Measurements from ENCODE around the gene LCP2. TPM values are rescaled to one million over a fixed set of nuclear protein-coding genes. Genes with fewer than 3 reads are reported as not detected.

Gene LCP2
- total RNA-seq, 1 experiment from 2014 or later: 0.72 TPM

GRCh38 chr5:170305016-170305645, 7.6 kb upstream of the LCP2 start:
- Mint-ChIP-seq H3K4me1 (peaks cover 33% of the 10 kb centered on the region), H3K27ac (no peak overlapping the region), H3K27me3 (ENCODE audit: low read depth) (no peaks in the 10 kb centered on the region; the same call in 1 of the 2 replicates), H3K36me3 (no peaks in the 10 kb centered on the region), H3K9me3 (peaks cover 5% of the 10 kb centered on the region; the same call in 1 of the 2 replicates), H3K4me3 (no peak overlapping the region)
- ChIA-PET CTCF (no interaction called here), POLR2A (no interaction called here)
- no peak for ATAC-seq
- TF ChIP-seq ZNF317 (CRISPR knock-in tag; IDR thresholded peaks at IDR 0.05; ENCODE audit: borderline replicate concordance, low read depth) (peak; percentile 96), PREB (CRISPR knock-in tag; IDR thresholded peaks at IDR 0.05; ENCODE audit: borderline replicate concordance) (no peak)
- DNase-seq (ENCODE audit: low spot score): no peak

GRCh38 chr5:170303549-170303948, 6.0 kb upstream of the LCP2 start:
- Mint-ChIP-seq H3K4me3 (no peak overlapping the region), H3K27ac (no peak overlapping the region), H3K4me1 (peaks cover 31% of the 10 kb centered on the region), H3K36me3 (no peaks in the 10 kb centered on the region), H3K27me3 (ENCODE audit: low read depth) (no peaks in the 10 kb centered on the region; the same call in 1 of the 2 replicates), H3K9me3 (peaks cover 5% of the 10 kb centered on the region; the same call in 1 of the 2 replicates)
- no peak for DNase-seq (ENCODE audit: low spot score)
- no peak for ATAC-seq
- CTCF ChIA-PET: interaction anchor here (0.7 to 1.7 kb wide), 9 partner anchors 11 to 117 kb away, joined by 3 to 11 read pairs (median 4); no protein-coding TSS in a partner anchor
- TF ChIP-seq ZNF281 (CRISPR knock-in tag; IDR thresholded peaks at IDR 0.05): no peak
- no peak for TF ChIP-seq OVOL2 (CRISPR knock-in tag; IDR thresholded peaks at IDR 0.05; ENCODE audit: borderline replicate concordance)
- TF ChIP-seq FOXP1 (CRISPR knock-in tag; IDR thresholded peaks at IDR 0.05; ENCODE audit: borderline replicate concordance): no peak
- TF ChIP-seq JUN (CRISPR knock-in tag; IDR thresholded peaks at IDR 0.05): no peak
- TF ChIP-seq ESRRA (CRISPR knock-in tag; IDR thresholded peaks at IDR 0.05; ENCODE audit: borderline replicate concordance): no peak
- TF ChIP-seq ZSCAN18 (CRISPR knock-in tag; IDR thresholded peaks at IDR 0.05): no peak
- TF ChIP-seq ZBTB43 (CRISPR knock-in tag; IDR thresholded peaks at IDR 0.05): no peak
- no peak for TF ChIP-seq MYBL2 (CRISPR knock-in tag; IDR thresholded peaks at IDR 0.05)
- no peak for TF ChIP-seq ZBTB21 (CRISPR knock-in tag; IDR thresholded peaks at IDR 0.05; ENCODE audit: borderline replicate concordance)
- TF ChIP-seq NR3C1 (CRISPR knock-in tag; conservative IDR thresholded peaks at IDR 0.05; ENCODE audit: low read depth): no peak
- TF ChIP-seq PREB (CRISPR knock-in tag; IDR thresholded peaks at IDR 0.05; ENCODE audit: borderline replicate concordance): no peak
- TF ChIP-seq IRF2 (CRISPR knock-in tag; IDR thresholded peaks at IDR 0.05; ENCODE audit: borderline replicate concordance, low read depth): no peak
- no peak for TF ChIP-seq NR1H2 (CRISPR knock-in tag; IDR thresholded peaks at IDR 0.05)
- TF ChIP-seq SP1 (CRISPR knock-in tag; conservative IDR thresholded peaks at IDR 0.05): no peak
- TF ChIP-seq SMAD3 (CRISPR knock-in tag; IDR thresholded peaks at IDR 0.05; ENCODE audit: borderline replicate concordance): no peak
- no peak for TF ChIP-seq TCF7 (CRISPR knock-in tag; IDR thresholded peaks at IDR 0.05; ENCODE audit: low read depth)
- no peak for TF ChIP-seq NFYB (CRISPR knock-in tag; conservative IDR thresholded peaks at IDR 0.05; ENCODE audit: low read depth)
- TF ChIP-seq ATF3 (CRISPR knock-in tag; conservative IDR thresholded peaks at IDR 0.05): no peak
- POLR2A ChIA-PET: no interaction called here

All from WTC11 (cell line).